ENCODE data around the gene UNG. TPM values are rescaled to one million over a fixed set of nuclear protein-coding genes. Genes with fewer than 3 reads are reported as not detected.
"Not testable (repeated sequence)": the region's sequence is repeated elsewhere in the genome, so short reads cannot be mapped to it uniquely, and the experiment has no call there.

UNG gene
- total RNA-seq: 10 to 100 TPM; 16.1 to 68.6 (median 30.8) TPM

DNA sequence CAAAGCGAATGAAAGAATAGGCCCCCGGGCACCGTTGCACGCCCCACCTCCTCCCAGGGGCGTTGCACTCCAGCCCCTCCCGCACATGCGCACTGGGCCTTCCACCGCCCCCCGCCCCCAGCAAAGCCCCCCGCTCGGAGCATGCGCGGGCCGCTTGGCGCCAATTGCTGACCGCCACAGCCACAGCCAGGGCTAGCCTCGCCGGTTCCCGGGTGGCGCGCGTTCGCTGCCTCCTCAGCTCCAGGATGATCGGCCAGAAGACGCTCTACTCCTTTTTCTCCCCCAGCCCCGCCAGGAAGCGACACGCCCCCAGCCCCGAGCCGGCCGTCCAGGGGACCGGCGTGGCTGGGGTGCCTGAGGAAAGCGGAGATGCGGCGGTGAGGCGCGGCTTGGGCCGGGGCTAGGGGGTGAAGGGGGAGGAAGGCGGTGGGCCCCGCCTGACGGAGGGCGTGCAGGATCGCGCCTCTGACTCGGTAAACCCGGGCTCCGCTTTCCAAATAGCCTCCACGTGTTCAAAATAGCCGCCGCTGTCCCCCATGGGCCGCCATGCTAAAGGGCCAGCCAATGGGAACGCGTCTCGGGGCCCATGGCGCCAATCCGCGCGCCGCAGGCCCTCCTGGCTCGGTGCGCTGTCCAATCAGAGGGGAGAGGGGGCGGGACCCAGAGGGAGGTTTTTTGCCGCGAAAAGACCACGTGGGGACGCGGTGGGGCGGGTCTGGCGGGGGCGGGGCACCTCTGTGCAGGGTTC is at the start of gene UNG:
Gene UNG (plus strand): TSS at position 163 of the 748 bp plus-strand sequence. CDS start 83 bp downstream, at position 246.
- Histone ChIP-seq H3K4me1 (replicated peaks in 1 of 2) (peaks cover 5% of the 10 kb centered on the region in 2 donors), H3K4me3 (peak within 1 kb of the TSS; percentile 78 to 91 (median 83)), H3K27ac (peak within 1 kb of the TSS; percentile 75)
- 0% methylated on average over 5 of the region's 71 CpGs; no CpG with 5 or more reads in 9 of the 10 experiments for WGBS, 10 experiments
- in situ Hi-C loops (cut with MboI; ENCODE audit: low pct_unique_long_range_greater_than_20kb in 2 of 9, low sequenced_read_pairs in 9 of 9, unreplicated experiment in 9 of 9): loop anchor here in 2 of 9 experiments (25.0 kb wide), 3 partner anchors 235 to 460 kb away; partner anchors contain the start of genes SELPLG (in 1 of the 2) and SSH1 (in 1 of the 2)
- ATAC-seq (replicated peaks in 6 of 8): peak; percentile 70 to 96 (median 93)

- 34 to 100% (median 81%) methylated on average over 1 to 3 of the region's 3 CpGs; no CpG with 5 or more reads in 2 of the 10 experiments for WGBS, 10 experiments
- ATAC-seq (replicated peaks in 6 of 8): not testable (repeated sequence)
Measured at GRCh38 chr12:109048706-109049105, 48.7 kb upstream of the UNG start.

DNA sequence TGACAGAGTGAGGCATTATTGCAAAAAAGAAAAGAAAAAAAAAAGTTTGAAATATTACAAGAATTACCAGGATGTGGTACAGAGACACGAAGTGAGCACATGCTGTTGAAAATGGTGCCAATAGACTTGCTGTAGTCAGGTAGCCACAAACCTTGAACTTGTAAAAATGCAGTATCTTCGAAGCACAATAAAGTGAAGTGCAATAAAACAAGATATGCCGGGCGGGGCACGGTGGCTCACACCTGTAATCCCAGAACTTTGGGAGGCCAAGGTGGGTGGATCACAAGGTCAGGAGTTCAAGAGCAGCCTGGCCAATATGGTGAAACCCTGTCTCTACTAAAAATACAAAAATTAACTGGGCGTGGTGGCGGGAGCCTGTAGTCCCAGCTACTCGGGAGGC is 47.6 kb upstream of the UNG start:
- ATAC-seq (replicated peaks in 6 of 8); H3K4me1 ChIP-seq (replicated peaks in 1 of 2); H3K4me3 ChIP-seq; in situ Hi-C loops (cut with MboI; ENCODE audit: low pct_unique_long_range_greater_than_20kb in 2 of 9, low sequenced_read_pairs in 9 of 9, unreplicated experiment in 9 of 9); H3K27ac ChIP-seq: not testable (repeated sequence)
- 17 to 88% (median 62%) methylated on average over 1 to 8 of the region's 8 CpGs for WGBS, 10 experiments

More at GRCh38 chr12:109048706-109049105, 48.7 kb upstream of the UNG start:
- H3K4me1 ChIP-seq (replicated peaks in 1 of 2); in situ Hi-C loops (cut with MboI; ENCODE audit: low pct_unique_long_range_greater_than_20kb in 2 of 9, low sequenced_read_pairs in 9 of 9, unreplicated experiment in 9 of 9); H3K4me3 ChIP-seq; H3K27ac ChIP-seq: not testable (repeated sequence)

DNA sequence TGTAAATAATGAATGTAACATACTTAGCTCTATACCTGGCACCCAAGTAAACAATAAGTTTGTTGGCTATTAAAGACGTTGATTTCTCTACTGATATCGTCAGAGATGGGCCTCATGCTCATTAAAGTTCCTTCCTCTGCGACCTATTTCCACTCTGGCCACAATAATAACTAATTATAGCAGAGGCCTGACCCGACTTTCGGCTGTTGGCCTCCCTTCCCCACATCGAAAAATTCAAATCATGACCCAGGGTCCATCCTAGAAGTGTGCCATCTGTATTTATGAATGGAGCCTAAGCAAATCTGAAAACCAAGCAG is 45.3 kb upstream of the UNG start:
- Histone ChIP-seq H3K27ac (no peak overlapping the region), H3K4me3 (peak overlapping the region; percentile 81 to 94 (median 90)), H3K4me1 (replicated peaks in 1 of 2) (peaks cover 9% of the 10 kb centered on the region in 2 donors)
- 0 to 80% (median 16%) methylated on average over 1 to 6 of the region's 6 CpGs for WGBS, 10 experiments
- in situ Hi-C loops (cut with MboI; ENCODE audit: low pct_unique_long_range_greater_than_20kb in 2 of 9, low sequenced_read_pairs in 9 of 9, unreplicated experiment in 9 of 9): no loop called here
- no peak for ATAC-seq (replicated peaks in 6 of 8)

- H3K27ac ChIP-seq: peak within 1 kb of the TSS; percentile 59 to 79
- peak; percentile 95 to 99 (median 97) for ATAC-seq (replicated peaks in 6 of 8)
- peaks cover 9% of the 10 kb centered on the region in 2 donors for H3K4me1 ChIP-seq (replicated peaks in 1 of 2)
- H3K4me3 ChIP-seq: peak within 1 kb of the TSS; percentile 81 to 94 (median 90)
- 0 to 3% (median 0%) methylated on average over 2 to 22 of the region's 61 CpGs; no CpG with 5 or more reads in 3 of the 10 experiments for WGBS, 10 experiments
- in situ Hi-C loops (cut with MboI; ENCODE audit: low pct_unique_long_range_greater_than_20kb in 2 of 9, low sequenced_read_pairs in 9 of 9, unreplicated experiment in 9 of 9): no loop called here
Measured at GRCh38 chr12:109052414-109053323, 44.7 kb upstream of the UNG start, which contains the start of gene USP30. TSS of gene USP30 (plus strand) at chr12:109052576. CDS start at chr12:109052679, 103 bp downstream.

DNA sequence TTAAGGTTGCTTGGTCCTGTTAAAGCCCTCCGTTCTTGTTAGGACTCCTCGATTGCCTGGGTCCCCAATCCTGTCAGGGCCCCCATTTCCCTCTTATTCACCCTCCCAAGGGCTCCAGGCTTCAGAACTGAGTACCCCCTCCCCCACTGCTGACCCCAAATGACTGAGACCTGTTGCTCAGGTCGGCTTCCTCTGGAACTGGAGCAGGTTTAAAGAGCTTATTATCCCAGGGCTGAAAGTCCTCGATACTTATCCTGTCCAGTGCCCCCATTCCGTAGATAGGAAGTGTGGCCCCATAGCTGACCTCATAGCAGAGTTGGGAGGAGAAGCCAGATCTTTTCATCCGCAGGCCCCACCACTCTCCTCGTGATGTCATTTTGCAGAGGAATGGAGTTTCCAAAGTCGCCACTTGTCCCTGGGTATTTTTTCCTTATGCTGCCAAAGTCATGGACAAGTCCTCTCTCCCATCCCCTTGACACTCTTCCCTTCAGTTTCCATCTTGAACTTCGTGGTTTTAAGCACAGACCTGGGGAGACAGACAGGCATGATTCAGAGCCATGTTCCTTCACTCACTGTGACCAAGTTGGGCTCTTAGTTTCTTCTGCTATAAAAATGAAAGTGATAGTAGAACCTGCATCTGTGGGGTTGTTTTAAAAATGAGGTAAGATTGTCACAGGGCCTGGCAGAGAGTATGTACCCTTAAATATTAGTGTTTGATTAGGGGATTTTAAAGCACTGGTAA is 43.8 kb upstream of the UNG start:
- 0 to 50% (median 21%) methylated on average over 1 to 3 of the region's 9 CpGs; no CpG with 5 or more reads in 5 of the 10 experiments for WGBS, 10 experiments
- no peak for ATAC-seq (replicated peaks in 6 of 8)
- peak overlapping the region; percentile 81 to 94 (median 90) for H3K4me3 ChIP-seq
- H3K27ac ChIP-seq: no peak overlapping the region
- H3K4me1 ChIP-seq (replicated peaks in 1 of 2): peaks cover 9% of the 10 kb centered on the region in 2 donors
- in situ Hi-C loops (cut with MboI; ENCODE audit: low pct_unique_long_range_greater_than_20kb in 2 of 9, low sequenced_read_pairs in 9 of 9, unreplicated experiment in 9 of 9): no loop called here

GRCh38 chr12:109054124-109054513 is 43.3 kb upstream of the UNG start:
- ATAC-seq (replicated peaks in 6 of 8); H3K27ac ChIP-seq; H3K4me1 ChIP-seq (replicated peaks in 1 of 2); in situ Hi-C loops (cut with MboI; ENCODE audit: low pct_unique_long_range_greater_than_20kb in 2 of 9, low sequenced_read_pairs in 9 of 9, unreplicated experiment in 9 of 9): not testable (repeated sequence)
- peak overlapping the region in 1 of 5 donors; percentile 90 for H3K4me3 ChIP-seq
- 43 to 100% (median 90%) methylated on average over 1 to 4 of the region's 4 CpGs for WGBS, 10 experiments

DNA sequence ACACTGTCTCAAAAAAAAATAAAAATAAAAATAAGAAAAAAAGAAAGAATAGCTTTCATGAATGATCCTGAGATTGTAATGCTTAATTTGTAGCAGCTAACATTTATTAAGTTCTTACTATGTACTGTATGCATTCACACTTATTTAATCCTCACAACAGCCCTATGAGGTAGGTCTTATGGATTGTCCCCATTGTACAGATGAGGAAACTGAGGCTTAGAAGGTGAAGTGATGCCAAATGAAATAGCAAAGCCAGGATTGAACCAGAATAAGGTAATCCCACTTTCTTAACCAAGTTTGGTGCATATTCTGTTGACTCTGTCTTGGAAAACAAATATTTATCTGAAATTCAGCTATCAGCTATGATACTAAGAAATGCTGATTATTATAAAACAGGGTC is 42.9 kb upstream of the UNG start:
- no peak for ATAC-seq (replicated peaks in 6 of 8)
- Histone ChIP-seq H3K4me1 (replicated peaks in 1 of 2) (peaks cover 9% of the 10 kb centered on the region in 2 donors), H3K4me3 (no peak overlapping the region), H3K27ac (no peak overlapping the region)
- in situ Hi-C loops (cut with MboI; ENCODE audit: low pct_unique_long_range_greater_than_20kb in 2 of 9, low sequenced_read_pairs in 9 of 9, unreplicated experiment in 9 of 9): no loop called here

DNA sequence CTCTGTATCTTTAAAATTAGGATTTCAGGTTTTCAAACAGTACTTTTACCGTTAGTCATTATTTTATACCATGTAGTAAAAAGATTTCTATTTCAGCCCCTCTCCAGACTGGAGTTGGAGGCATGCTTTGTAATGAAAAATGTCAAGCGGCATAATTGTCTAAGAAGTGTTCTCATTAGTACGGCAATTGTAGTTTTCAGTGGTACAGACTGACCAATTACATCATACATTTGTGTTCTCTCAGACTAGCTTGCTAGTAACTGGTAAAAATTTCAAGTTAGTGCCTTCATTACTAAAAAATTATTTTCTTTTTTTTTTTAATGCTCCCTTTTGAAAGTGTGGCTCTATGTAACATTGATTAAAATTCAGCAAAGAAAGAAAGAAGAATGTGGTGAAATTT is 40.5 kb upstream of the UNG start:
- Histone ChIP-seq H3K4me1 (replicated peaks in 1 of 2) (peaks cover 7 to 9% of the 10 kb centered on the region in 2 donors), H3K4me3 (no peak overlapping the region), H3K27ac (no peak overlapping the region)
- in situ Hi-C loops (cut with MboI; ENCODE audit: low pct_unique_long_range_greater_than_20kb in 2 of 9, low sequenced_read_pairs in 9 of 9, unreplicated experiment in 9 of 9): no loop called here
- ATAC-seq (replicated peaks in 6 of 8): no peak
- 67 to 100% (median 84%) methylated on average over 2 to 3 of the region's 3 CpGs; no CpG with 5 or more reads in 2 of the 10 experiments for whole genome bisulfite sequencing, 10 experiments

DNA sequence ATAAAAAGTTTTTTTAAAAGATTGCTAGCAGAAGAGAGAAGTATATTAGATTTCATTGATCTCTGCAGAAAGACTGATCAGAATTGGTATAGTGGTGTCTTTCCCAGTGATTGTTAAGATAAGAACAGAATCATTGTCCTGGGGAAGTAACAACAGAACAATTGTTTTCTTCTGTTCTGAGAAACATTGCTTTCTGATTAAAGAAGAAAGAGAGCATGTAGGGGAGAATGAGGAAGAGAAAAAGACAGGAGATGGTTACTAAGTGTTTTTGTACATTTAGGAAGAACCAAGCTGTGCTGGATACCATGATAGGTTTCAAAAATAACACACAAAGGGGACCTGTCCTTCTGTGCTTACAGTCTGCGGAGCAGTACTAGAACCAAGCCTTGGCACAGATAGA is 40.0 kb upstream of the UNG start:
- Histone ChIP-seq H3K4me1 (replicated peaks in 1 of 2) (peaks cover 5 to 9% of the 10 kb centered on the region in 2 donors), H3K27ac (no peak overlapping the region), H3K4me3 (no peak overlapping the region)
- ATAC-seq (replicated peaks in 6 of 8): no peak
- 88 to 100% (median 100%) methylated on average over 1 of the region's 1 CpG; no CpG with 5 or more reads in 5 of the 10 experiments for WGBS, 10 experiments
- in situ Hi-C loops (cut with MboI; ENCODE audit: low pct_unique_long_range_greater_than_20kb in 2 of 9, low sequenced_read_pairs in 9 of 9, unreplicated experiment in 9 of 9): no loop called here

- 71 to 100% (median 91%) methylated on average over 2 to 6 of the region's 6 CpGs for WGBS, 10 experiments
- H3K27ac ChIP-seq: no peak overlapping the region
- peaks cover under 1 to 4% of the 10 kb centered on the region in 2 donors for H3K4me1 ChIP-seq (replicated peaks in 1 of 2)
- H3K4me3 ChIP-seq: no peak overlapping the region
- in situ Hi-C loops (cut with MboI; ENCODE audit: low pct_unique_long_range_greater_than_20kb in 2 of 9, low sequenced_read_pairs in 9 of 9, unreplicated experiment in 9 of 9): no loop called here
- ATAC-seq (replicated peaks in 6 of 8): no peak
Measured at GRCh38 chr12:109058773-109059172, 38.6 kb upstream of the UNG start.

GRCh38 chr12:109064143-109064542 is 33.3 kb upstream of the UNG start:
- 82 to 100% (median 89%) methylated on average over 1 to 2 of the region's 3 CpGs; no CpG with 5 or more reads in 4 of the 10 experiments for WGBS, 10 experiments
- H3K27ac ChIP-seq: no peak overlapping the region
- no peak overlapping the region for H3K4me3 ChIP-seq
- H3K4me1 ChIP-seq (replicated peaks in 1 of 2): no peaks in the 10 kb centered on the region
- ATAC-seq (replicated peaks in 6 of 8): no peak
- in situ Hi-C loops (cut with MboI; ENCODE audit: low pct_unique_long_range_greater_than_20kb in 2 of 9, low sequenced_read_pairs in 9 of 9, unreplicated experiment in 9 of 9): no loop called here

All from motor neuron (in vitro differentiated cells).